Activated CD4-positive, alpha-beta T cell treated with anti-CD3 and anti-CD28 coated beads for 36 hours (primary cell): Measurements from ENCODE around the gene ATF6. TPM values are rescaled to one million over a fixed set of nuclear protein-coding genes. Genes with fewer than 3 reads are reported as not detected.

ENCODE experiments used
- ATAC-seq: fragments of 200-7000 bp; cut with Tn5 transposase; one replicate; pipeline ENCODE4 v1.10.0; 2021; ENCODE audit warnings: mild to moderate bottlenecking, moderate library complexity
- CTCF ChIA-PET: fragments of 350-600 bp; sonication (Branson Sonifier 250); formaldehyde crosslinking; loops from one replicate; lab custom pipeline; 2021; ENCODE audit warnings: antibody characterized with exemption; lab: Charles Lee
- POLR2A ChIA-PET: fragments of 350-600 bp; sonication (Branson Sonifier 250); formaldehyde crosslinking; loops from one replicate; lab custom pipeline; 2021; ENCODE audit warnings: antibody characterized with exemption, inconsistent platforms; lab: Charles Lee
- DNase-seq: peaks from one replicate; pipeline ENCODE4 v3.0.0-alpha.2; 2020
- H3K27ac Mint-ChIP-seq: one replicate; pipeline ENCODE4 v1.8.0; 2021; ENCODE audit warnings: mixed read lengths
- H3K27me3 Mint-ChIP-seq: one replicate; pipeline ENCODE4 v1.8.0; 2021; ENCODE audit warnings: mixed read lengths
- H3K36me3 Mint-ChIP-seq: one replicate; pipeline ENCODE4 v1.8.0; 2021; ENCODE audit warnings: low read depth, mixed read lengths
- H3K4me1 Mint-ChIP-seq: one replicate; pipeline ENCODE4 v1.8.0; 2021; ENCODE audit warnings: mixed read lengths
- H3K4me3 Mint-ChIP-seq: one replicate; pipeline ENCODE4 v1.8.0; 2021; ENCODE audit warnings: mild to moderate bottlenecking, moderate library complexity, mixed read lengths
- H3K9me3 Mint-ChIP-seq: one replicate; pipeline ENCODE4 v1.8.0; 2021; ENCODE audit warnings: low read depth, mixed read lengths
- intact Hi-C, 2 experiments: fragments of 100-400 bp; cut with DNase I in 1 of 2; cut with micrococcal nuclease in 1 of 2; formaldehyde crosslinking; loops; one replicate each; pipeline versions ENCODE4 v1.14.2 to v1.15.1; 2022 to 2024; cut with DNase I, micrococcal nuclease
- total RNA-seq, 2 experiments: library from RNA; stranded (reverse); gene quantifications; one replicate each; pipeline ENCODE4 v1.2.3, GENCODE V29; 2021

Gene ATF6
- total RNA-seq, 2 experiments from 2014 or later, result 23.7 to 31.9 TPM

GRCh38 chr1:162011337-162012012, 245.4 kb downstream of the ATF6 start:
- Mint-ChIP-seq H3K36me3 (no peaks in the 10 kb centered on the region), H3K27me3 (no peaks in the 10 kb centered on the region), H3K27ac (no peak overlapping the region), H3K4me3 (no peak overlapping the region), H3K9me3 (peaks cover 1% of the 10 kb centered on the region), H3K4me1 (no peaks in the 10 kb centered on the region)
- ATAC-seq, result no peak
- ChIA-PET POLR2A (no interaction called here), CTCF (interaction anchor here (1.2 kb wide), 1 partner anchor 219 kb away, joined by 4 read pairs; no protein-coding TSS in a partner anchor)
- no peak for DNase-seq
- intact Hi-C loops, result no loop called here

- Mint-ChIP-seq H3K36me3 (no peaks in the 10 kb centered on the region), H3K27ac (no peak overlapping the region), H3K4me3 (no peak overlapping the region), H3K9me3 (peaks cover 1% of the 10 kb centered on the region), H3K27me3 (no peaks in the 10 kb centered on the region), H3K4me1 (no peaks in the 10 kb centered on the region)
- no peak for DNase-seq
- ATAC-seq, result no peak
- intact Hi-C loops, result no loop called here
- CTCF ChIA-PET, result no interaction called here
- POLR2A ChIA-PET, result no interaction called here
These were observed 247.2 kb downstream of the ATF6 start for GRCh38 chr1:162013289-162013688.

Other genes with a start within 250 kb of the ATF6 start
- under 1 TPM; 0.11 to 0.14 TPM for gene HSPA6, start 241.8 kb upstream of the ATF6 start, total RNA-seq
- gene FCGR3A, start 216.5 kb upstream of the ATF6 start, total RNA-seq, result not detected
- gene FCGR3B, start 135.1 kb upstream of the ATF6 start, total RNA-seq, result not detected
- not detected for gene FCGR2B, start 103.2 kb upstream of the ATF6 start, total RNA-seq
- not detected for gene FCRLA, start 59.1 kb upstream of the ATF6 start, total RNA-seq
- gene FCRLB, start 44.8 kb upstream of the ATF6 start, total RNA-seq, result not detected
- gene DUSP12, start 16.5 kb upstream of the ATF6 start, total RNA-seq, result 10 to 100 TPM; 28.0 to 28.1 TPM